IMR-90 (cell line): ENCODE results near the gene FRMD6. TPM values are rescaled to one million over a fixed set of nuclear protein-coding genes. Genes with fewer than 3 reads are reported as not detected.

Source experiments
- ATAC-seq: fragments of 200-7000 bp; cut with Tn5 transposase; 2 replicates; pipeline ENCODE4 v1.9.1; 2020; ENCODE audit warnings: low read depth, mild to moderate bottlenecking, moderate library complexity
- BruUV-seq: library from RNA; stranded (reverse); fragments of 400-500 nt; replicated peaks from 2 replicates; lab custom pipeline; 2021; lab: Mats Ljungman, UMichigan
- CTCF ChIA-PET: fragments of 300-600 bp; formaldehyde crosslinking; extraction: SDS; loops from one replicate; lab custom pipeline; 2021; ENCODE audit warnings: antibody characterized with exemption; lab: Yijun Ruan, JAX
- POLR2A ChIA-PET: fragments of 300-600 bp; sonication (Branson Sonifier 250); formaldehyde crosslinking; loops from one replicate; lab custom pipeline; 2022; ENCODE audit warnings: antibody characterized with exemption; ENCODE audit not compliant: unreplicated experiment; lab: Charles Lee
- DNase-seq: peaks from one replicate; pipeline ENCODE4 v3.0.0; 2013
- H2AFZ ChIP-seq: replicated peaks from 2 replicates; pipeline ENCODE3; 2013; ENCODE audit warnings: low read length, mild to moderate bottlenecking; ENCODE audit not compliant: poor library complexity
- H2AK5ac ChIP-seq: 2 replicates; pipeline ENCODE4 v1.6.1; 2013; ENCODE audit warnings: low read depth, low read length, inconsistent platforms
- H2AK9ac ChIP-seq: replicated peaks from 2 replicates; pipeline ENCODE3; 2013; ENCODE audit warnings: mild to moderate bottlenecking, low read depth, low read length, moderate library complexity; ENCODE audit not compliant: poor library complexity
- H2BK120ac ChIP-seq: 2 replicates; pipeline ENCODE4 v1.6.1; 2013; ENCODE audit warnings: low read depth, low read length, inconsistent platforms
- H2BK15ac ChIP-seq: 3 replicates; pipeline ENCODE4 v1.6.1; 2013; ENCODE audit warnings: low read depth, low read length, inconsistent platforms
- H2BK20ac ChIP-seq: 2 replicates; pipeline ENCODE4 v1.6.1; 2013; ENCODE audit warnings: low read depth, mild to moderate bottlenecking, inconsistent platforms, low read length, moderate library complexity
- H2BK5ac ChIP-seq: 2 replicates; pipeline ENCODE4 v1.6.1; 2013; ENCODE audit warnings: mild to moderate bottlenecking, low read depth, low read length, inconsistent platforms; ENCODE audit not compliant: poor library complexity, severe bottlenecking
- H3K14ac ChIP-seq: replicated peaks from 2 replicates; pipeline ENCODE4 v1.6.1; 2013; ENCODE audit warnings: low read depth, low read length, inconsistent platforms
- H3K18ac ChIP-seq: 2 replicates; pipeline ENCODE4 v1.6.1; 2013; ENCODE audit warnings: low read depth, low read length, control low read depth
- H3K23ac ChIP-seq: 2 replicates; pipeline ENCODE4 v1.6.1; 2013; ENCODE audit warnings: low read depth, low read length, inconsistent platforms
- H3K27ac ChIP-seq: 2 replicates; pipeline ENCODE4 v1.5.1; 2013; ENCODE audit warnings: mild to moderate bottlenecking, control low read depth, low read length; ENCODE audit not compliant: insufficient read depth
- H3K27me3 ChIP-seq: 2 replicates; pipeline ENCODE4 v1.6.1; 2013; ENCODE audit warnings: low read length; ENCODE audit not compliant: control insufficient read depth, insufficient read depth
- H3K36me3 ChIP-seq: 2 replicates; pipeline ENCODE4 v1.6.1; 2013; ENCODE audit warnings: low read length, mixed read lengths; ENCODE audit not compliant: control insufficient read depth, insufficient read depth
- H3K4ac ChIP-seq: 2 replicates; pipeline ENCODE4 v1.6.1; 2013; ENCODE audit warnings: low read depth, low read length, inconsistent platforms
- H3K4me1 ChIP-seq: 2 replicates; pipeline ENCODE4 v1.6.1; 2013; ENCODE audit warnings: low read length, mixed read lengths; ENCODE audit not compliant: control insufficient read depth, insufficient read depth
- H3K4me2 ChIP-seq: 2 replicates; pipeline ENCODE4 v1.6.1; 2013; ENCODE audit warnings: low read depth, mild to moderate bottlenecking, control low read depth, low read length, moderate library complexity
- H3K4me3 ChIP-seq: 2 replicates; pipeline ENCODE4 v1.5.1; 2013; ENCODE audit warnings: low read depth, mild to moderate bottlenecking, control low read depth, low read length, moderate library complexity; ENCODE audit not compliant: insufficient read depth
- H3K56ac ChIP-seq: 2 replicates; pipeline ENCODE4 v1.6.1; 2013; ENCODE audit warnings: low read length, inconsistent platforms; ENCODE audit not compliant: insufficient read depth; ENCODE audit errors: extremely low read depth
- H3K79me1 ChIP-seq, 2 experiments: 2 replicates each; pipeline ENCODE4 v1.6.1; 2013; ENCODE audit warnings: low read length in 2 of 2, inconsistent platforms in 1 of 2, low read depth in 1 of 2
- H3K9ac ChIP-seq: 2 replicates; pipeline ENCODE4 v1.6.1; 2013; ENCODE audit warnings: low read depth, low read length, control low read depth
- H3K9me1 ChIP-seq: 2 replicates; pipeline ENCODE4 v1.6.1; 2013; ENCODE audit warnings: low read length, inconsistent platforms; ENCODE audit not compliant: insufficient read depth
- H3K9me3 ChIP-seq: 2 replicates; pipeline ENCODE4 v1.6.1; 2013; ENCODE audit warnings: low read length; ENCODE audit not compliant: control insufficient read depth, insufficient read depth
- H4K20me1 ChIP-seq: 2 replicates; pipeline ENCODE4 v1.6.1; 2013; ENCODE audit warnings: low read length, inconsistent platforms; ENCODE audit not compliant: insufficient read depth
- H4K5ac ChIP-seq: 2 replicates; pipeline ENCODE4 v1.6.1; 2013; ENCODE audit warnings: mild to moderate bottlenecking, low read depth, low read length, control low read depth
- H4K8ac ChIP-seq, 2 experiments: 2 replicates each; pipeline ENCODE4 v1.6.1; 2013; ENCODE audit warnings: low read depth in 2 of 2, low read length in 2 of 2, control low read depth in 1 of 2, inconsistent platforms in 1 of 2
- H4K91ac ChIP-seq: 2 replicates; pipeline ENCODE4 v1.6.1; 2013; ENCODE audit warnings: low read depth, low read length, inconsistent platforms; ENCODE audit not compliant: insufficient read depth
- BHLHE40 ChIP-seq: fragments of 150-350 bp; IDR thresholded peaks from 2 replicates; pipeline ENCODE4 v1.6.1; 2016; ENCODE audit warnings: mild to moderate bottlenecking, low read depth, low read length
- CEBPB ChIP-seq: IDR thresholded peaks from 2 replicates; pipeline ENCODE4 v1.6.1; 2012; ENCODE audit warnings: low read depth, low read length, improper control_type of control experiment
- CHD1 ChIP-seq: IDR thresholded peaks from 2 replicates; pipeline ENCODE4 v1.6.1; 2012; ENCODE audit warnings: low read depth, low read length, improper control_type of control experiment
- MAFK ChIP-seq: IDR thresholded peaks from 2 replicates; pipeline ENCODE4 v1.6.1; 2012; ENCODE audit warnings: low read depth, low read length, improper control_type of control experiment
- MAZ ChIP-seq: IDR thresholded peaks from 2 replicates; pipeline ENCODE4 v1.6.1; 2012; ENCODE audit warnings: low read depth, mild to moderate bottlenecking, low read length, improper control_type of control experiment, moderate library complexity, borderline replicate concordance
- NFE2L2 ChIP-seq: fragments of 150-350 bp; IDR thresholded peaks from 2 replicates; pipeline ENCODE4 v1.6.1; 2016; ENCODE audit warnings: low read depth, mild to moderate bottlenecking, low read length
- POLR2A ChIP-seq: IDR thresholded peaks from 2 replicates; pipeline ENCODE4 v1.6.1; 2012; ENCODE audit warnings: mild to moderate bottlenecking, low read depth, low read length
- RAD21 ChIP-seq: IDR thresholded peaks from 2 replicates; pipeline ENCODE4 v1.6.1; 2012; ENCODE audit warnings: low read length, improper control_type of control experiment
- WGBS, 2 experiments: methylation state at CpG; one replicate each; pipeline versions ENCODE4 v1.1.5 to v1.1.7; 2013; ENCODE audit warnings: missing lambda C conversion rate in 2 of 2; ENCODE audit not compliant: insufficient read length in 1 of 2; ENCODE audit errors: extremely low coverage in 2 of 2; 5-methylcytosine and 5-hydroxymethylcytosine counted together
- dilution Hi-C: fragments of 300-500 bp; cut with HindIII; formaldehyde crosslinking; loops from one replicate; pipeline ENCODE4 v1.14.3; 2018; ENCODE audit warnings: low sequenced_read_pairs; ENCODE audit not compliant: unreplicated experiment
- in situ Hi-C: fragments of 300-500 bp; cut with MboI; formaldehyde crosslinking; loops from 3 replicates; pipeline ENCODE4 v1.14.3; 2019; ENCODE audit warnings: low sequenced_read_pairs, inconsistent platforms, mixed read lengths
- intact Hi-C: fragments of 100-400 bp; cut with micrococcal nuclease; formaldehyde crosslinking; loops from 2 replicates; pipeline ENCODE4 v1.10.0; 2022
- polyA plus RNA-seq, 3 experiments: library from polyadenylated mRNA; depleted of rRNA; stranded (reverse); fragments of >200 nt; gene quantifications; 2 replicates each; pipeline ENCODE4 v1.2.3, GENCODE V29; 2012; ENCODE audit warnings: low replicate concordance in 1 of 3
- total RNA-seq: library from RNA; depleted of rRNA; stranded (reverse); fragments of >200 nt; gene quantifications from 2 replicates; pipeline ENCODE4 v1.2.3, GENCODE V29; 2012
- TF ChIP-seq, protein P1 (sequence below): conservative IDR thresholded peaks from 2 replicates; pipeline ENCODE4 v1.5.1; 2012; ENCODE audit warnings: mild to moderate bottlenecking, low read depth, low read length, improper control_type of control experiment
- TF ChIP-seq, protein P2 (sequence below): fragments of 150-350 bp; IDR thresholded peaks from 2 replicates; pipeline ENCODE4 v1.6.1; 2017; ENCODE audit warnings: mild to moderate bottlenecking, antibody characterized with exemption, low read length, low read depth

The FRMD6 gene
- total and polyA plus RNA-seq, 2 of the 4 experiments (the other 2 are of a cell fraction): 243 to 682 TPM

DNA sequence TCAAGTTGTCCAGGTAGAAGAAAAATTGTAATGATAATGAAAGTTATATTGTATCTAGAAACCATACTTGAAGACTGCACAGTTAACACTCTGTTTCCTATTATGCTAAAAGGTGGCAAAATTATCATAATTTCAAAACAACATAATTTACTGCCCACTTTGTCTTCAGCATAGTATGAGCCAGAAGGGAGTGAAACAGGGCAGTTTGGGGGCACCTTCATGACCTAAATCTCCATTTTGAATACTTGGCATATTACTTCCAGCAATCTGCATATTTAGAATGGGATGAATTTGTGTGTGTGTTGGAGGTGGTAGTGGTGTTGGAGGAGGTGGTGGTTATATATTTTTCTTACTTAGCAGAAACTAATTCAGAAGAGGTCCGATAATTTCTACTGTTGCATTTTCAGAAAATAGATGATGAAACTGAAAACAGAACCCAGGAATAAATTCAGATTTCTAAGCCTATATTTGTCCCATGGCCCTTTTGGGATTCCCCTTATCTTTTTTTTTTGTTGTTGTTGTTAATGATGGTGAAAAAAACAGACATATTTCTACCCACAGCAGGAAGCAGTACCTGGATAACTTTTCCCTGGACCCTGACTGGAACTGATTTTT lies 26.6 kb upstream of the FRMD6 start:
- H2BK15ac ChIP-seq: no peak overlapping the region

More for the DNA sequence above, 26.6 kb upstream of the FRMD6 start:
- Histone ChIP-seq H3K4me3 (no peak overlapping the region), H3K9me3 (no peaks in the 10 kb centered on the region), H3K9ac (no peak overlapping the region), H2AK5ac (no peak overlapping the region), H2BK20ac (no peak overlapping the region), H3K79me1 (0 out of 4 replicates have a peak, but pooled peaks cover 0 to 6% of the 10 kb centered on the region in 2 experiments), H2BK5ac (no peak overlapping the region), H3K56ac (no peak overlapping the region), H3K27ac (no peak overlapping the region), H4K20me1 (no peaks in the 10 kb centered on the region), H2AFZ (no peak overlapping the region), H3K4me1 (peaks cover 3% of the 10 kb centered on the region; the same call in 1 of the 2 replicates), H4K91ac (no peak overlapping the region), H3K23ac (no peak overlapping the region), H3K9me1 (peaks cover 5% of the 10 kb centered on the region; the same call in 1 of the 2 replicates), H4K8ac (no peak overlapping the region), H3K27me3 (no peaks in the 10 kb centered on the region), H4K5ac (no peak overlapping the region), H3K4ac (no peak overlapping the region), H3K4me2 (no peak overlapping the region), H3K18ac (no peak overlapping the region), H3K14ac (no peak overlapping the region), H3K36me3 (no peaks in the 10 kb centered on the region), H2AK9ac (no peak overlapping the region), H2BK120ac (no peak overlapping the region)
- no peak for ATAC-seq
- intact Hi-C loops (no loop called here), dilution Hi-C loops (no loop called here), in situ Hi-C loops (no loop called here)
- CTCF ChIA-PET: no interaction called here
- no TSS peak for BruUV-seq
- no CpG with 5 or more reads among the region's 1 CpG for WGBS, 2 experiments
- TF ChIP-seq, protein P1, sequence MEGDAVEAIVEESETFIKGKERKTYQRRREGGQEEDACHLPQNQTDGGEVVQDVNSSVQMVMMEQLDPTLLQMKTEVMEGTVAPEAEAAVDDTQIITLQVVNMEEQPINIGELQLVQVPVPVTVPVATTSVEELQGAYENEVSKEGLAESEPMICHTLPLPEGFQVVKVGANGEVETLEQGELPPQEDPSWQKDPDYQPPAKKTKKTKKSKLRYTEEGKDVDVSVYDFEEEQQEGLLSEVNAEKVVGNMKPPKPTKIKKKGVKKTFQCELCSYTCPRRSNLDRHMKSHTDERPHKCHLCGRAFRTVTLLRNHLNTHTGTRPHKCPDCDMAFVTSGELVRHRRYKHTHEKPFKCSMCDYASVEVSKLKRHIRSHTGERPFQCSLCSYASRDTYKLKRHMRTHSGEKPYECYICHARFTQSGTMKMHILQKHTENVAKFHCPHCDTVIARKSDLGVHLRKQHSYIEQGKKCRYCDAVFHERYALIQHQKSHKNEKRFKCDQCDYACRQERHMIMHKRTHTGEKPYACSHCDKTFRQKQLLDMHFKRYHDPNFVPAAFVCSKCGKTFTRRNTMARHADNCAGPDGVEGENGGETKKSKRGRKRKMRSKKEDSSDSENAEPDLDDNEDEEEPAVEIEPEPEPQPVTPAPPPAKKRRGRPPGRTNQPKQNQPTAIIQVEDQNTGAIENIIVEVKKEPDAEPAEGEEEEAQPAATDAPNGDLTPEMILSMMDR: no peak
- TF ChIP-seq BHLHE40 (no peak), CHD1 (no peak), POLR2A (no peak), MAFK (no peak), NFE2L2 (no peak), RAD21 (no peak), MAZ (no peak), CEBPB (no peak)
- TF ChIP-seq, protein P2, sequence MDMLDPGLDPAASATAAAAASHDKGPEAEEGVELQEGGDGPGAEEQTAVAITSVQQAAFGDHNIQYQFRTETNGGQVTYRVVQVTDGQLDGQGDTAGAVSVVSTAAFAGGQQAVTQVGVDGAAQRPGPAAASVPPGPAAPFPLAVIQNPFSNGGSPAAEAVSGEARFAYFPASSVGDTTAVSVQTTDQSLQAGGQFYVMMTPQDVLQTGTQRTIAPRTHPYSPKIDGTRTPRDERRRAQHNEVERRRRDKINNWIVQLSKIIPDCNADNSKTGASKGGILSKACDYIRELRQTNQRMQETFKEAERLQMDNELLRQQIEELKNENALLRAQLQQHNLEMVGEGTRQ: no peak
- no peak for DNase-seq
- POLR2A ChIA-PET: no interaction called here
